Measurements from ENCODE around the gene SPRN.
"Not testable (repeated sequence)": the region's sequence is repeated elsewhere in the genome, so short reads cannot be mapped to it uniquely, and the experiment has no call there.

Gene SPRN

GRCh38 chr10:133456041-133456951, 31.9 kb upstream of the SPRN start:
- no peak for DNase-seq (ENCODE audit: low spot score)

DNA sequence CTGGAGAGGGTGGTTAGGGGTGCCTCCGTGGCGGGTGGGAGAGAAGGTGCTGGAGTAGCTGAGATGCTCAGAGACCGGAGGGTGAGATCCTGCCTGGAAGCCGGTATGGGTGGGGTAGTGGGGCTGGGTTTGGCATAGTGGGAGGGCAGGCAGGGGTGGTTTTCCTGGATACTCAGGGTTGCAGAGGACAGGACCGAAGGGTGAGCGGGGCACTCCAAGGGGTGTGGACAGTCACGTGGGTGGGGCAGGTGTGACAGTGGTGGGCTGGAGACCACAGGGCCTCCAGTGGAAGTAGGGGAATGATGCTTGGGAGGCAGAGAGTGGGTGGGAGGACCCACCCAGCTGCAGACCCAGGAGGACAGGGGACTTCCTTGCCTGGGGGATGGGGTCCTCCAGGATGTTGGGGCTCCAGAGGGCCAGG, 31.2 kb upstream of the SPRN start:
- no peak for DNase-seq (ENCODE audit: low spot score)

DNA sequence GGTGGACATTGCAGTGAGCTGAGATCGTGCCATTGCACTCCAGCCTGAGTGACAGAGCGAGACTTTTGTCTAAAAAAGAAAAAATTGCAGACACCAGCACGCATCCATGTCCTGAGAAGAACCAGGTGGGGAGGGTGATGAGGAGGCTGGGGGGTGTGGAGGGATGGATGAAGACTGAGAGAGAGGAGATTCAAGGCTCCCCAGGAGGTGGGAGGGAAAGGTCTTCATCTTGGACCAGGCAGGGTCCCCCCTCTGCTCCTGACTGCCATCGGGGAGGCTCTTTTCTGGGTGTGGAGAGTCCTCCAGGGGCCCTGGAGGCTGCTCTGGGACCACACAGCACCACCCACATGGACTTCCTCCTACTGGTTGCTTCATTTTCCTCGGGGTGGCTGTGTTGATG, 30.8 kb upstream of the SPRN start:
- DNase-seq (ENCODE audit: low spot score), result no peak

- no peak for DNase-seq (ENCODE audit: low spot score)
These were observed 29.9 kb upstream of the SPRN start for GRCh38 chr10:133454204-133454893.

DNA sequence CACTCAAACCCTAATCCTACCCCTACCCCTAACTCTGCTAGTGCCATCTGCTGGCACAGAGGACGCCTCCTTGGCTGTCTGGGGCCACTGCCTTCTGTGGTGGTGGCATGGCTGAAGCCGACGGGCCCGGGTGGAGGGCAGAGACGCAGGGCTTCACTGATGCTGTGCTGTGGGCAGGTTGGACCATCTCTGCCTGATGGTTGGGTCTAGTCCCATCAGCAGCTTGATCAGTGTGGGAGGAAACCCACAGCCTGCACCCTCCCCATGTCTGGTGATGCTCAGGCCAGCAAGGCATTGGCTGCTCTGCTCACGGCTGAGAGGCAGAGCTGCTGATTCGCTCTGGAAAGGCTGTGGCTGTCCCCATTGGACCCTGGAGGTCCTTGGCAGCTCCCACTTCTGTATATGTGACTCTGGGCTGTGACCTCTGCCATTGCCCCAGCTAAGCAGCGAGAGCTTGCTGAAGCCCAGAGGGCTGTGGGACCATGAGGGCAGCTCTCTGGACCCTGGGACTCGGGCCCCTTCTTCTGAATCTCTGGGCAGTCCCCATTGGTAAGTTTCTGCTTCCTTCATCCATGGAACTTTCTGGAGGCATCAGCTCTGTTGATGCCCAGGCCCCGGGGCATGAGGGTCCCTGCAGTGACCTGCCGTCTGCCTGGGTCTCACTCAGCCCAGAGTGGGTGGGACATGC, 29.2 kb upstream of the SPRN start, which contains the start of gene SCART1:
Gene SCART1 (plus strand): TSS at position 430 of the 688 bp plus-strand sequence. CDS start 53 bp downstream, at position 483.
- DNase-seq (ENCODE audit: low spot score), result no peak

- DNase-seq (ENCODE audit: low spot score), result no peak
These were observed 28.0 kb upstream of the SPRN start for GRCh38 chr10:133452453-133452852.

- no peak for DNase-seq (ENCODE audit: low spot score)
These were observed 26.9 kb upstream of the SPRN start for GRCh38 chr10:133451346-133451745.

- no peak for DNase-seq (ENCODE audit: low spot score)
These were observed 23.7 kb upstream of the SPRN start for GRCh38 chr10:133448120-133448519.

GRCh38 chr10:133446979-133447378, 22.6 kb upstream of the SPRN start:
- no peak for DNase-seq (ENCODE audit: low spot score)

DNA sequence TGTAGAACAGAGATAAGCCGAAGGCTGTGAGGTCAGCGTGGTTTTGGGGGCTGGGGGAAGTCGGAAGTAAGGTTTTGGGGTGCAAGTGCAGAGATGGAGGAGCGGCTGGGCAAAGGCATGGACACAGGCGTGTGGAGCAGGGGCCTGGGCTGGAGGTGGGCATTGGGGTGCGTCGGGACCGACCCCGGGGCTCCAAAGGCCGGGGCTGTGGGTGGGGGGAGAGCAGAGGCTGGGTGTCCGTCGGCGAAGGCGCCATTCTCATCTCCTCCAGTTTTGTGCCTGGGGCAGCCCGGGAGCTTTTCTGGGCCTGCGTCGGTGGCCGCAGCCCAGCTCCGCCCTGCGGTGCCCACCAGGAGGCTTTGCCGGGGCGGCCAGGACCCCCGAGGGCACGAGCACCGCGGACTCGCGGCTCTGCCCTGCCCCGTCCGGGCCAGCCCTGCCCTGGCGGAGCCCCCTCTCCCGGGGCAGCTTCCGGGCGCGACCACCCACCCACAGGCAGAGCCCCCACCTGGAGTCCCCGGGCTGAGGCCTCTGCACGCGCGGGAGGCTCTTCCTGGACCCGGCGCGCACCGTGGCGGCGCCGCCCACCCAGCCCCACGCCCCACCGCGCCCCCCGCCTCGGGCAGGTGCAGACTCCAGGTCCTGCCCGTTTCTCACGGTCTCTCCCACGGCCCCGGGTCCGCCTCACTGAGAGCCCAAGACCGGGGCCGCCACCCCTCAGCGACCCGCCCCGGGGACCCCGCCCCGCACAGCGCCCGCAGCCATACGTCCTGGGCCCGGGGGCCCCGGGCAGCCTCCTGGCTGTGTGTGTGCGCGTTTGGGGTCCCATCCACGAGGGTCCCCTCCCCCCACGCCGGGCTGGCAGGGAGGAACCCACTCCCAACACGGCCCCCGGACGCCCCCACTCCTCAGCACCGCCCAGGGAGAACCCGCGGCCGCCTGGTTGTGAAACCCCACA, 21.6 kb upstream of the SPRN start:
- DNase-seq (ENCODE audit: low spot score), result no peak

- no peak for DNase-seq (ENCODE audit: low spot score)
These were observed 20.9 kb upstream of the SPRN start for GRCh38 chr10:133445268-133445732.

DNA sequence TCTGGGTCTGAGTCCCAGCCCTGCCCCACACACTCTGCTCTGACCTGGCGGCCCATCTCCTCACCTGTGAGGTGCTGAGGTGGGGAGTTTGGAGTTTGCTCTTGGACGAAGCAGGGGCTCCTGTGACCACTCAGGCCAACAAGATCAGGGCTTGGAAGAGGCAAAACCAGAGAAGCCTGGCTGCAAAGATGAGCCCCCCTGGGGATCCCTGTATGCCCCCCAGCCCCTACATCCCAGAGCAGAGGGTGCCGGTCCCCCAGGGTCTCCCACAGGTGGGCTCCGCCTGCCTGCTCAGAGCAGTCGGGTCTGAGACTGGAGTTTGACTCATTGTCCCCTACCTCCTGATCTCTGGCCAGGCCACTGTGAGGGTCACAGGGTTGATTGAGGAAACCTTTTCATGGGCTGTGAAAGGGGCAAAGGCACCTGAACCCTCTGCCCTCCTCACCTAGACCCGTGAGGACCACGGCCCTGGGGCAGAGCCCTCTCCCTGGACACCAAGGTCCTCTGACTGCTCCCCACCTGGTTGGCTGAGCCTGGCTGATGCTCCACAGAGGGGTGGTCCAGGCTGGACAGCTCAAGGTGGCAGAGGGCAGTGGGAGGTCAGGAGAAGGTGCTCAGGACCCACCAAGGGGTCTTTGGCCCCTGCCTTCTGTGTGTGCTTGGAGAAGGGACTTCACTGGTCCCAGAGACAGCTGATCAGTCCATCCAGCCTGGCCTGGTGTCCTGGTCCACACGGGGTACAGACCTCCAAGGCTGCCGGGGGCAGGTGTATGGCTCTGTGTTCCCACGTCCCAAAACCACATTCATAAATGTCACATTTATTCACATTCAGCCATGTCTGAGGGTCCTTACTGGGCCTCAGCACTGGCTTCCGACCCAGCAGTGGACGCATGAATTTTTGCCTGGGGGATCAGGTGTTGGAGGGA, 20.2 kb upstream of the SPRN start:
- no peak for DNase-seq (ENCODE audit: low spot score)

- no peak for DNase-seq (ENCODE audit: low spot score)
These were observed 18.8 kb upstream of the SPRN start for GRCh38 chr10:133442967-133443924.

DNA sequence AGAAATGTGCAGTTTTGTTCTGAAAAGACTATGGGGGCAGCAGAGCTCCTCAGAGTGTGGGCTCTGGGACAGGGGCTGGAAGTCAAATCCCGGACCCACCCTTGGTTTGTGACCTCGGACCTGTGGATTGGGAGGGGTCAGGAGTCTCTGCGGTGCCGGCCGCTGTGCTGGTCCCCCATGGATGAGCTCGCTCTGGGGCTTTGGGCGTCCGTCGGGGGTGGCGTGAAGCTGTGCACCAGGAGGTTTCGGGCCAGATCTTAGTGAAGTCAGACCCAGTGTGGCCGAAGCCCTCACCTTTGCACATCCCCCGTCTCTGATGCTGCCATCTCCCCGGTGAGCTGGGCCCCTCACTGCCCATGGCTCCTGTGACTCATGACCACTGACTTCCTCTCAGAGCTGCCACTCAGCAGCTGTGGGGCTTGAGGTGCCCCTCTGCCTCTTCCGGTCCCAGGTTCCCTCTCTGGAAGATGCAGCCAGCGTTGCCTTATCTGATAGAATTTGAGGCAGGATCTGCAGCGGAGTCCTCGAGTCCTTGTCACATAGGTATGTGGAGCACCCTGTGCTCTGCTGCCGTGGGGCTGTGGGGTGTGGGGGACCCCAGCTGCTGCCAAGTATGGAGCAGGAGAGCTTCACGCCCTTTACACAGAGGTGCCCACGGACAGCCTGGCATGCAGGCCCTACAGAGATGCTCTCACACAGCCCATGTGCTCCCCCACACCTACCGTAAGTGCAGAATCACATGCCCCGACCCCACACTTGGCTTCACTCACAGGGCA, 18.0 kb upstream of the SPRN start:
- DNase-seq (ENCODE audit: low spot score), result no peak

GRCh38 chr10:133441780-133442179, 17.4 kb upstream of the SPRN start:
- no peak for DNase-seq (ENCODE audit: low spot score)

DNA sequence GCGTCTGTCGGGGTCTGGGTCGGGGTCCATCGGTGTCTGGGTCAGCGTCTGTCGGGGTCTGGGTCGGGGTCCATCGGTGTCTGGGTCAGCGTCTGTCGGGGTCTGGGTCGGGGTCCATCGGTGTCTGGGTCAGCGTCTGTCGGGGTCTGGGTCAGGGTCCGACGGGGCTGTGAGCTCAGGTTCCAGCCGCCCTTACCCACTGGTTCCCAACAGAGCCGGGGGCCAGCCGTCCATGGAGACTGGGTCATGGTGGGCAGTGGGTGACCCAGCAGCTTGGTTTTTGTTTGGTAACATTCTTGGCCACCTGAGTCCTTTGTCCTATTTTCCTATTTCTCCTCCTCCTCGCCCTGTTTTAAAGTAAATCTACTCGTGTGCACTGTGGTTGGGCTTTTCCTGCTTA, 16.9 kb upstream of the SPRN start:
- DNase-seq (ENCODE audit: low spot score), result not testable (repeated sequence)

DNA sequence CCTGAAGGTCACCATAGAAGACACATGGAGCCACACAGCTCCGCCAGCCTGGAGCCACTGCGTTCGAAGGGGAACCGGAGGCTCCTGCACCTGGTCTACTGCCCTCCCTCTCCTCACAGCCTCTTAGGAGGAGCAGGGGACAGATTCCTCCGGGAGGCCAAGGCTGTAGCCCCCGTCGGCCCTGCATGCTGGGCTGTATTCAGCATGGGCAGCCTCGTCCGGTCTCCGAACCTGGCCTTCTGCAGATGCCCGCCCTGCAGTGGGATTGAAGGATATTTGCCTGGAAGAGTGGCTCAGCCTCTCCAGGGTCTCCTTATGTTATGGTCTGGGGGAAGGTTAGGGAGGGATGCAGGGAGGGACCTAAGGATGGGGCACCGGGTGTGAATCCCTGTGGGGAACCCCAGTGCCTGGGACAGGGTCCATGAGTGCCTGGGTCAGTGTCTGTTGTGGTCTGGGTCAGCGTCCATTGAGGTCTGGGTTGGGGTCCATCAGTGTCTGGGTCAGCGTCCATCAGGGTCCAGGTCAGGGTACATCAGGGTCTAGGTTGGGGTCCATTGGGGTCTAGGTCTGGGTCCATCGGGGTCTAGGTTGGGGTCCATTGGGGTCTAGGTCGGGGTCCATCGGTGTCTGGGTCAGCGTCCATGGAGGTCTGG, 16.3 kb upstream of the SPRN start:
- DNase-seq (ENCODE audit: low spot score), result no peak

Measured in cerebellar cortex (tissue), 1 donor.